Measurements from ENCODE around the gene C2orf15. TPM values are rescaled to one million over a fixed set of nuclear protein-coding genes. Genes with fewer than 3 reads are reported as not detected.
"Not testable (repeated sequence)": the region's sequence is repeated elsewhere in the genome, so short reads cannot be mapped to it uniquely, and the experiment has no call there.

The C2orf15 gene
- total RNA-seq, 1 experiment from 2014 or later, result 1.9 TPM

DNA sequence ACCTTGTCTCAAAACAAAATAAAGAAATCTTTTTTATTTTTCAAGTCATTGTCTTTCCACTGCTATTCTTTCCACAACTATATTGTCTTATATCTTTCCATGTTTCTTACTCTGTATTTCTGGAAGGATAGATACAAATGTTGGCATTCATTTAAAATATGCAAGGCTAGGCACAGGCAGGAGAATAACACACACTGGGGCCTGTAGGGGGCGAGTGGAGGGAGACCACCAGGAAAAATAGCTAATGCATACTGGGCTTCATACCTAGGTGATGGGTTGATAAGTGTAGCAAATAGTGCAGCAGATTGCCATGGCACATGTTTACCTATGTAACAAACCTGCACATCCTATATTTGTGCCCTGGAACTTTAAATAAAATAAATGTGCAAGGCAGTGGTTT lies 49.0 kb downstream of the C2orf15 start:
- Histone ChIP-seq H3K79me2 (ENCODE audit: insufficient read depth, low read length) (peaks cover 54% of the 10 kb centered on the region), H3K27ac (ENCODE audit: low read depth, low read length) (no peak overlapping the region), H3K4me2 (ENCODE audit: low read length) (no peak overlapping the region), H3K27me3 (ENCODE audit: insufficient read depth, low read length) (no peaks in the 10 kb centered on the region), H3K36me3 (ENCODE audit: control insufficient read depth in 1 of 2, insufficient read depth in 2 of 2, low read length in 2 of 2) (peaks cover 21 to 26% of the 10 kb centered on the region in 2 experiments; a peak in 3 of 4 replicates), H3K4me1 (ENCODE audit: control insufficient read depth in 1 of 2, insufficient read depth in 2 of 2, low read length in 2 of 2) (no peaks in the 10 kb centered on the region), H3K9me3 (ENCODE audit: control insufficient read depth in 1 of 2, insufficient read depth in 1 of 2, low read depth in 1 of 2, low read length in 2 of 2) (no peaks in the 10 kb centered on the region), H3K4me3 (replicated peaks in 1 of 2; ENCODE audit: low read depth in 1 of 2, low read length in 2 of 2) (no peak overlapping the region), H3K9ac (ENCODE audit: low read length) (no peak overlapping the region), H4K20me1 (ENCODE audit: insufficient read depth) (peaks cover 5% of the 10 kb centered on the region; the same call in 1 of the 2 replicates), H3K9me2 (ENCODE audit: insufficient read depth) (no peaks in the 10 kb centered on the region), H2AFZ (ENCODE audit: low read depth, low read length, poor library complexity, severe bottlenecking) (no peak overlapping the region)
- no peak for TF ChIP-seq EGR1 (IDR thresholded peaks at IDR 0.05; ENCODE audit: low read depth)
- TF ChIP-seq CBX3 (IDR thresholded peaks at IDR 0.05; ENCODE audit: low read depth), result no peak
- TF ChIP-seq EZH2phosphoT487 (IDR thresholded peaks at IDR 0.05; ENCODE audit: borderline replicate concordance), result no peak
- TF ChIP-seq, protein P1, sequence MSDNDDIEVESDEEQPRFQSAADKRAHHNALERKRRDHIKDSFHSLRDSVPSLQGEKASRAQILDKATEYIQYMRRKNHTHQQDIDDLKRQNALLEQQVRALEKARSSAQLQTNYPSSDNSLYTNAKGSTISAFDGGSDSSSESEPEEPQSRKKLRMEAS (IDR thresholded peaks at IDR 0.05), result no peak
- TF ChIP-seq, protein P2, sequence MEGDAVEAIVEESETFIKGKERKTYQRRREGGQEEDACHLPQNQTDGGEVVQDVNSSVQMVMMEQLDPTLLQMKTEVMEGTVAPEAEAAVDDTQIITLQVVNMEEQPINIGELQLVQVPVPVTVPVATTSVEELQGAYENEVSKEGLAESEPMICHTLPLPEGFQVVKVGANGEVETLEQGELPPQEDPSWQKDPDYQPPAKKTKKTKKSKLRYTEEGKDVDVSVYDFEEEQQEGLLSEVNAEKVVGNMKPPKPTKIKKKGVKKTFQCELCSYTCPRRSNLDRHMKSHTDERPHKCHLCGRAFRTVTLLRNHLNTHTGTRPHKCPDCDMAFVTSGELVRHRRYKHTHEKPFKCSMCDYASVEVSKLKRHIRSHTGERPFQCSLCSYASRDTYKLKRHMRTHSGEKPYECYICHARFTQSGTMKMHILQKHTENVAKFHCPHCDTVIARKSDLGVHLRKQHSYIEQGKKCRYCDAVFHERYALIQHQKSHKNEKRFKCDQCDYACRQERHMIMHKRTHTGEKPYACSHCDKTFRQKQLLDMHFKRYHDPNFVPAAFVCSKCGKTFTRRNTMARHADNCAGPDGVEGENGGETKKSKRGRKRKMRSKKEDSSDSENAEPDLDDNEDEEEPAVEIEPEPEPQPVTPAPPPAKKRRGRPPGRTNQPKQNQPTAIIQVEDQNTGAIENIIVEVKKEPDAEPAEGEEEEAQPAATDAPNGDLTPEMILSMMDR (IDR thresholded peaks at IDR 0.05 in 2 of 3, conservative IDR thresholded peaks at IDR 0.05 in 1 of 3; ENCODE audit: borderline replicate concordance in 1 of 3, insufficient read depth in 1 of 3, low read depth in 2 of 3, low read length in 2 of 3), result peak in 2 of 3 experiments; percentile 28 to 48; a peak in 4 of 6 replicates
- TF ChIP-seq, protein P3, sequence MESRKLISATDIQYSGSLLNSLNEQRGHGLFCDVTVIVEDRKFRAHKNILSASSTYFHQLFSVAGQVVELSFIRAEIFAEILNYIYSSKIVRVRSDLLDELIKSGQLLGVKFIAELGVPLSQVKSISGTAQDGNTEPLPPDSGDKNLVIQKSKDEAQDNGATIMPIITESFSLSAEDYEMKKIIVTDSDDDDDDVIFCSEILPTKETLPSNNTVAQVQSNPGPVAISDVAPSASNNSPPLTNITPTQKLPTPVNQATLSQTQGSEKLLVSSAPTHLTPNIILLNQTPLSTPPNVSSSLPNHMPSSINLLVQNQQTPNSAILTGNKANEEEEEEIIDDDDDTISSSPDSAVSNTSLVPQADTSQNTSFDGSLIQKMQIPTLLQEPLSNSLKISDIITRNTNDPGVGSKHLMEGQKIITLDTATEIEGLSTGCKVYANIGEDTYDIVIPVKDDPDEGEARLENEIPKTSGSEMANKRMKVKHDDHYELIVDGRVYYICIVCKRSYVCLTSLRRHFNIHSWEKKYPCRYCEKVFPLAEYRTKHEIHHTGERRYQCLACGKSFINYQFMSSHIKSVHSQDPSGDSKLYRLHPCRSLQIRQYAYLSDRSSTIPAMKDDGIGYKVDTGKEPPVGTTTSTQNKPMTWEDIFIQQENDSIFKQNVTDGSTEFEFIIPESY (IDR thresholded peaks at IDR 0.05; ENCODE audit: extremely low read depth, insufficient replicate concordance, low read length), result no peak
- TF ChIP-seq SP1 (IDR thresholded peaks at IDR 0.05; ENCODE audit: low read depth), result no peak
- ChIA-PET RAD21 (ENCODE audit: low non-redundant PET in 1 of 2, low total read pairs in 2 of 2, uncharacterized antibody in 2 of 2, unreplicated experiment in 2 of 2) (no interaction called here), CTCF (no interaction called here), POLR2A (no interaction called here)
- 0 out of 2 replicates have a peak, but pooled peaks have one; percentile 40 for ATAC-seq
- no peak for DNase-seq (ENCODE audit: low read depth, low spot score)
- intact Hi-C loops (cut with micrococcal nuclease), result no loop called here
- no TSS peak for BruUV-seq (replicated peaks)

DNA sequence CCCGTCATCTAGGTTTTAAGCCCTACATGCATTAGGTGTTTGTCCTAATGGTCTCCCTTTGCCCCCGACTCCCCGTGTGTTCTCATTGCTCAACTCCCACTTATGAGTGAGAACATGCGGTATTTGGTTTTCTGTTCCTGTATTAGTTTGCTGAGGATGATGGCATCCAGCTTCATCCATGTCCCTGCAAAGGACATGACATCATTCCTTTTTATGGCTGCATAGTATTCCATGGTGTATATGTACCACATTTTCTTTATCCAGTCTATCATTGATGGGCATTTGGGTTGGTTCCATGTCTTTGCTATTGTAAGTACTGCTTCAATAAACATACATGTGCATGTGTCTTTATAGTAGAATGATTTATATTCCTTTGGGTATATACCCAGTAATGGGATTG lies 50.9 kb downstream of the C2orf15 start:
- H3K9me3 ChIP-seq (ENCODE audit: control insufficient read depth in 1 of 2, insufficient read depth in 1 of 2, low read depth in 1 of 2, low read length in 2 of 2); BruUV-seq (replicated peaks); H3K4me1 ChIP-seq (ENCODE audit: control insufficient read depth in 1 of 2, insufficient read depth in 2 of 2, low read length in 2 of 2); CTCF ChIA-PET; ATAC-seq; DNase-seq (ENCODE audit: low read depth, low spot score); H3K4me3 ChIP-seq (replicated peaks in 1 of 2; ENCODE audit: low read depth in 1 of 2, low read length in 2 of 2); intact Hi-C loops (cut with micrococcal nuclease); H4K20me1 ChIP-seq (ENCODE audit: insufficient read depth); H3K27ac ChIP-seq (ENCODE audit: low read depth, low read length); H3K4me2 ChIP-seq (ENCODE audit: low read length); H3K9ac ChIP-seq (ENCODE audit: low read length); RAD21 ChIA-PET (ENCODE audit: low non-redundant PET in 1 of 2, low total read pairs in 2 of 2, uncharacterized antibody in 2 of 2, unreplicated experiment in 2 of 2); POLR2A ChIA-PET; H2AFZ ChIP-seq (ENCODE audit: low read depth, low read length, poor library complexity, severe bottlenecking); H3K9me2 ChIP-seq (ENCODE audit: insufficient read depth); H3K27me3 ChIP-seq (ENCODE audit: insufficient read depth, low read length): not testable (repeated sequence)
- peaks cover 31% of the 10 kb centered on the region in 2 experiments; a peak in 3 of 4 replicates for H3K36me3 ChIP-seq (ENCODE audit: control insufficient read depth in 1 of 2, insufficient read depth in 2 of 2, low read length in 2 of 2)
- peaks cover 36% of the 10 kb centered on the region for H3K79me2 ChIP-seq (ENCODE audit: insufficient read depth, low read length)

Measured in HCT116 (cell line).